BJ (cell line): Measurements from ENCODE around the gene S100B. TPM values are rescaled to one million over a fixed set of nuclear protein-coding genes. Genes with fewer than 3 reads are reported as not detected.

Experiments
- CTCF ChIA-PET: fragments of 350-600 bp; formaldehyde crosslinking; extraction: SDS; loops from one replicate; lab custom pipeline; 2021; ENCODE audit warnings: antibody characterized with exemption, inconsistent platforms; lab: Yijun Ruan, JAX
- POLR2A ChIA-PET: fragments of 300-600 bp; sonication (Branson Sonifier 250); formaldehyde crosslinking; extraction: SDS; loops from one replicate; lab custom pipeline; 2021; ENCODE audit warnings: antibody characterized with exemption; lab: Charles Lee
- DNase-seq: peaks from one replicate; pipeline ENCODE4 v3.0.0-alpha.2; 2011; ENCODE audit warnings: low read depth
- H3K27me3 ChIP-seq: 2 replicates; pipeline ENCODE4 v1.6.0; 2011; ENCODE audit warnings: low read length; ENCODE audit not compliant: control insufficient read depth, insufficient read depth
- H3K36me3 ChIP-seq: 2 replicates; pipeline ENCODE4 v1.5.1; 2011; ENCODE audit warnings: low read length; ENCODE audit not compliant: control insufficient read depth, insufficient read depth
- H3K4me3 ChIP-seq: 2 replicates; pipeline ENCODE4 v1.5.1; 2011; ENCODE audit warnings: low read depth, mild to moderate bottlenecking, control low read depth, low read length
- polyA plus RNA-seq: library from polyadenylated mRNA; depleted of rRNA; stranded (reverse); fragments of >200 nt; gene quantifications from 2 replicates; pipeline ENCODE4 v1.2.3, GENCODE V29; 2011
- TF ChIP-seq, protein P1 (sequence below): IDR thresholded peaks from 2 replicates; pipeline ENCODE4 v1.5.1; 2011; ENCODE audit warnings: low read depth, mild to moderate bottlenecking, control low read depth, inconsistent platforms, low read length, moderate library complexity; ENCODE audit not compliant: insufficient read depth

Gene S100B
- polyA plus RNA-seq, 1 experiment, result not detected

- ChIA-PET CTCF (no interaction called here), POLR2A (no interaction called here)
- TF ChIP-seq, protein P1, sequence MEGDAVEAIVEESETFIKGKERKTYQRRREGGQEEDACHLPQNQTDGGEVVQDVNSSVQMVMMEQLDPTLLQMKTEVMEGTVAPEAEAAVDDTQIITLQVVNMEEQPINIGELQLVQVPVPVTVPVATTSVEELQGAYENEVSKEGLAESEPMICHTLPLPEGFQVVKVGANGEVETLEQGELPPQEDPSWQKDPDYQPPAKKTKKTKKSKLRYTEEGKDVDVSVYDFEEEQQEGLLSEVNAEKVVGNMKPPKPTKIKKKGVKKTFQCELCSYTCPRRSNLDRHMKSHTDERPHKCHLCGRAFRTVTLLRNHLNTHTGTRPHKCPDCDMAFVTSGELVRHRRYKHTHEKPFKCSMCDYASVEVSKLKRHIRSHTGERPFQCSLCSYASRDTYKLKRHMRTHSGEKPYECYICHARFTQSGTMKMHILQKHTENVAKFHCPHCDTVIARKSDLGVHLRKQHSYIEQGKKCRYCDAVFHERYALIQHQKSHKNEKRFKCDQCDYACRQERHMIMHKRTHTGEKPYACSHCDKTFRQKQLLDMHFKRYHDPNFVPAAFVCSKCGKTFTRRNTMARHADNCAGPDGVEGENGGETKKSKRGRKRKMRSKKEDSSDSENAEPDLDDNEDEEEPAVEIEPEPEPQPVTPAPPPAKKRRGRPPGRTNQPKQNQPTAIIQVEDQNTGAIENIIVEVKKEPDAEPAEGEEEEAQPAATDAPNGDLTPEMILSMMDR, result no peak
- Histone ChIP-seq H3K36me3 (no peaks in the 10 kb centered on the region), H3K27me3 (no peaks in the 10 kb centered on the region), H3K4me3 (no peak overlapping the region)
- DNase-seq, result no peak
These were observed 19.2 kb upstream of the S100B start for GRCh38 chr21:46624050-46624449.

GRCh38 chr21:46622226-46622625, 17.3 kb upstream of the S100B start:
- no peak for DNase-seq
- CTCF ChIA-PET, result interaction anchor here (1.3 kb wide), 1 partner anchor 17 kb away, joined by 4 read pairs; the partner anchor contains the start of gene S100B
- no peaks in the 10 kb centered on the region for H3K36me3 ChIP-seq
- no peaks in the 10 kb centered on the region for H3K27me3 ChIP-seq
- TF ChIP-seq, protein P1, result no peak
- no peak overlapping the region for H3K4me3 ChIP-seq
- POLR2A ChIA-PET, result no interaction called here

- no peak for DNase-seq
- Histone ChIP-seq H3K27me3 (no peaks in the 10 kb centered on the region), H3K4me3 (no peak overlapping the region), H3K36me3 (no peaks in the 10 kb centered on the region)
- POLR2A ChIA-PET, result no interaction called here
- CTCF ChIA-PET, result interaction anchor here (1.3 kb wide), 1 partner anchor 17 kb away, joined by 4 read pairs; the partner anchor contains the start of gene S100B
- TF ChIP-seq, protein P1, result no peak
These were observed 16.7 kb upstream of the S100B start for GRCh38 chr21:46621457-46622182.

DNA sequence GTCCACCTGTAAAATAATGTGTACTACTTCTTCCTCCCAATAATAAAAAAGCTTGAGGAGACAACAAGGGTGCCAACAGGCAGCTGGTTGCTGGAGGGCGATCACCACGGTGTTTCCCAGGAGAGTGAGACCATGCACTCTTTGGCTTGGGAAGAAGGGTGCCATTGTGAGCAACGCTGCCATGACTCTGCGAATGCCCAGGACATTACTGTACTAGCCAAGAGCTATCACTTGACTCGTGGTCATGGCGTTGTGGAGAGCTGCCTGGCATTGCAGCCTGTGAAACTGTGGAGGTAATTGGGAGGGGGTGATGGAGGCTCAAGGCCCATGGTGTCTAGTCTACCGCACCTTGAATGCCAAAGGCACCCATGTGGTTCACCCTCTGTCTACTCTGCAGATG, 16.0 kb upstream of the S100B start:
- Histone ChIP-seq H3K4me3 (no peak overlapping the region), H3K27me3 (no peaks in the 10 kb centered on the region), H3K36me3 (no peaks in the 10 kb centered on the region)
- TF ChIP-seq, protein P1, result no peak
- POLR2A ChIA-PET, result no interaction called here
- DNase-seq, result no peak
- CTCF ChIA-PET, result interaction anchor here (1.3 kb wide), 1 partner anchor 16 kb away, joined by 4 read pairs; the partner anchor contains the start of gene S100B

DNA sequence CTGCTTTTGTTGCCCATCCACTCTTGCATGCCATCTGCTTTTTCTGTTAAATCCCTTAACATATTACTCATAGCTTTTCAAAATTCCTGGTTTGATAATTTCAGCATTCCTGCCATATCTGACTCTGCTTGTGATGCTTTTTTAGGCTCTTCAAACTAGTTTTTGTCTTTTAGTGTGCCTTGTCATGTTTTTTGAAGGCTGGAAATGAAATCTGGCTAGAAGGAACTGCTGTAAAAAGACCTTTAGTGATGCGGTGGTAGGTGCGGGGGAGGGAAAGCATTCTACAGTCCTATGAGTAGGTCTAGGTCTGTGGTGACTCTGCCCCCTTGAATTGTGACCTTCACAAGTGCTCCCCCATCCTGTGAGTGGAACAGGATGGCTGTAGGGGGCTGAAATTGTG, 15.0 kb upstream of the S100B start:
- POLR2A ChIA-PET, result no interaction called here
- DNase-seq, result no peak

More for the DNA sequence above, 15.0 kb upstream of the S100B start:
- H3K36me3 ChIP-seq, result no peaks in the 10 kb centered on the region
- no peak overlapping the region for H3K4me3 ChIP-seq
- TF ChIP-seq, protein P1, result no peak
- CTCF ChIA-PET, result interaction anchor here (0.6 kb wide), 1 partner anchor 21 kb away, joined by 3 read pairs; no protein-coding TSS in a partner anchor
- H3K27me3 ChIP-seq, result no peaks in the 10 kb centered on the region
